ENCODE results near the gene RNASEH1. TPM values are rescaled to one million over a fixed set of nuclear protein-coding genes. Genes with fewer than 3 reads are reported as not detected.
"Not testable (repeated sequence)": the region's sequence is repeated elsewhere in the genome, so short reads cannot be mapped to it uniquely, and the experiment has no call there.

The RNASEH1 gene
- total and polyA plus RNA-seq, 7 donors: 11.5 to 45.6 (median 21.1) TPM

DNA sequence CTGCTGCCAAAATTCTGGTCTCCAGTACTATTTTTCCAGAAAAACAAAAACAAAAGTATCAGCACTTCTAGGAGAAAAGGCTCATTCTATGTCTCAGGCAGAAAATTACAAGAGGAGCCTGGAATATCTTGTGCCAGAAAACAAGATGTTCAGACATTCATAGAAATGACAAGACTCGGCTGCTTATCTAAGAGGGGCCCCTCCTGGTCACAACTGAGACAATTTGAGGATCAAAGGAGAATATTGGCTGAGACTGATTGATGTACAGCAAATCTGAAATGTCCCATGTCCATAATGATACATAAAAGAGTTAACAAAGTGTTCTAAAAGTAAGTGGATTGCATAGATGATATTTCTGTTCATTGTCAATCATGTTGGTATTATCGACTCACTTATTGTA is 14.5 kb upstream of the RNASEH1 start:
- Histone ChIP-seq H3K4me1 (peaks cover 15% of the 10 kb centered on the region), H3K9me3 (no peaks in the 10 kb centered on the region), H3K36me3 (ENCODE audit: insufficient read depth in 1 of 2, low read depth in 1 of 2) (peaks cover 5 to 16% of the 10 kb centered on the region in 2 donors), H3K27ac (no peak overlapping the region), H3K4me3 (no peak overlapping the region), H3K27me3 (ENCODE audit: insufficient read depth in 3 of 3, low read length in 2 of 3) (no peaks in the 10 kb centered on the region)
- intact Hi-C loops (cut with DNase I): loop anchor here in 1 of 2 donors (10.0 kb wide), 1 partner anchor 198 kb away; the partner anchor contains the start of genes EIPR1 and TRAPPC12
- TF ChIP-seq, protein P1, sequence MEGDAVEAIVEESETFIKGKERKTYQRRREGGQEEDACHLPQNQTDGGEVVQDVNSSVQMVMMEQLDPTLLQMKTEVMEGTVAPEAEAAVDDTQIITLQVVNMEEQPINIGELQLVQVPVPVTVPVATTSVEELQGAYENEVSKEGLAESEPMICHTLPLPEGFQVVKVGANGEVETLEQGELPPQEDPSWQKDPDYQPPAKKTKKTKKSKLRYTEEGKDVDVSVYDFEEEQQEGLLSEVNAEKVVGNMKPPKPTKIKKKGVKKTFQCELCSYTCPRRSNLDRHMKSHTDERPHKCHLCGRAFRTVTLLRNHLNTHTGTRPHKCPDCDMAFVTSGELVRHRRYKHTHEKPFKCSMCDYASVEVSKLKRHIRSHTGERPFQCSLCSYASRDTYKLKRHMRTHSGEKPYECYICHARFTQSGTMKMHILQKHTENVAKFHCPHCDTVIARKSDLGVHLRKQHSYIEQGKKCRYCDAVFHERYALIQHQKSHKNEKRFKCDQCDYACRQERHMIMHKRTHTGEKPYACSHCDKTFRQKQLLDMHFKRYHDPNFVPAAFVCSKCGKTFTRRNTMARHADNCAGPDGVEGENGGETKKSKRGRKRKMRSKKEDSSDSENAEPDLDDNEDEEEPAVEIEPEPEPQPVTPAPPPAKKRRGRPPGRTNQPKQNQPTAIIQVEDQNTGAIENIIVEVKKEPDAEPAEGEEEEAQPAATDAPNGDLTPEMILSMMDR (IDR thresholded peaks at IDR 0.05): no peak
- DNase-seq (no peak), ATAC-seq (no peak)
- 75 to 83% (median 81%) methylated on average over 2 of the region's 2 CpGs for WGBS, 3 donors

DNA sequence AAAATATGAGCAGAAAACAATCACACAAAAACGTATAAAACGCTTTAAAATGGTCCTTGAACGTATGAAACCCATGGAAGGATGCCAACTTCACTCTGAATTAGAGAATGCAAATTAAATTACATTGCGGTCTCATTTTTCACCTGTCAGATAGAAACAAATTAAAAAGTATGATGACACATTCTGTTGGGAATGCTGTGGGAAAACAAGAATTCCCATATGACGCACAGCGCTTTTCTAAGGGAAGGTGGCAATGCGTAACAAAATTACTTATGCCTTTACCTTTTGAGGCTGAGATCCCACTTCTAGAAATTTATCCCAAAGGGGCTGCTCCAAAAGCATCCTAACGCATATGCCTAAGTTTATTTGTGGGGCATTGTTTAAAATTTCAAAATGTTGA is 13.2 kb upstream of the RNASEH1 start:
- intact Hi-C loops (cut with DNase I): loop anchor here in 1 of 2 donors (10.0 kb wide), 1 partner anchor 196 kb away; the partner anchor contains the start of genes EIPR1 and TRAPPC12
- DNase-seq: no peak
- WGBS, 3 donors: 80 to 84% (median 81%) methylated on average over 8 of the region's 8 CpGs
- TF ChIP-seq, protein P1 (IDR thresholded peaks at IDR 0.05): no peak
- H3K27me3 ChIP-seq (ENCODE audit: insufficient read depth in 3 of 3, low read length in 2 of 3): no peaks in the 10 kb centered on the region
- peaks cover 0 to 3% of the 10 kb centered on the region in 2 donors for H3K36me3 ChIP-seq (ENCODE audit: insufficient read depth in 1 of 2, low read depth in 1 of 2)
- no peak overlapping the region for H3K4me3 ChIP-seq
- H3K4me1 ChIP-seq: peaks cover 3% of the 10 kb centered on the region
- ATAC-seq: no peak
- no peak overlapping the region for H3K27ac ChIP-seq
- no peaks in the 10 kb centered on the region for H3K9me3 ChIP-seq

DNA sequence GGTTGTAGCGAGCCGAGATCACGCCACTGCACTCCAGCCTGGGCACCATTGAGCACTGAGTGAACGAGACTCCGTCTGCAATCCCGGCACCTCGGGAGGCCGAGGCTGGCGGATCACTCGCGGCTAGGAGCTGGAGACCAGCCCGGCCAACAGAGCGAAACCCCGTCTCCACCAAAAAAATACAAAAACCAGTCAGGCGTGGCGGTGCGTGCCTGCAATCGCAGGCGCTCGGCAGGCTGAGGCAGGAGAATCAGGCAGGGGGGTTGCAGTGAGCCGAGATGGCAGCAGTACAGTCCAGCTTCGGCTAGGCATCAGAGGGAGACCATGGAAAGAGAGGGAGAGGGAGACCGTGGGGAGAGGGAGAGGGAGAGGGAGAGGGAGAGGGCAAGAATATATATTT is 11.5 kb upstream of the RNASEH1 start:
- not testable (repeated sequence) for H3K4me3 ChIP-seq; H3K27ac ChIP-seq; DNase-seq; H3K4me1 ChIP-seq; ATAC-seq; H3K27me3 ChIP-seq (ENCODE audit: insufficient read depth in 3 of 3, low read length in 2 of 3); H3K9me3 ChIP-seq; H3K36me3 ChIP-seq (ENCODE audit: insufficient read depth in 1 of 2, low read depth in 1 of 2)
- intact Hi-C loops (cut with DNase I): loop anchor here in 1 of 2 donors (10.0 kb wide), 1 partner anchor 195 kb away; the partner anchor contains the start of genes EIPR1 and TRAPPC12
- 92 to 94% (median 94%) methylated on average over 11 to 19 of the region's 23 CpGs for WGBS, 3 donors

DNA sequence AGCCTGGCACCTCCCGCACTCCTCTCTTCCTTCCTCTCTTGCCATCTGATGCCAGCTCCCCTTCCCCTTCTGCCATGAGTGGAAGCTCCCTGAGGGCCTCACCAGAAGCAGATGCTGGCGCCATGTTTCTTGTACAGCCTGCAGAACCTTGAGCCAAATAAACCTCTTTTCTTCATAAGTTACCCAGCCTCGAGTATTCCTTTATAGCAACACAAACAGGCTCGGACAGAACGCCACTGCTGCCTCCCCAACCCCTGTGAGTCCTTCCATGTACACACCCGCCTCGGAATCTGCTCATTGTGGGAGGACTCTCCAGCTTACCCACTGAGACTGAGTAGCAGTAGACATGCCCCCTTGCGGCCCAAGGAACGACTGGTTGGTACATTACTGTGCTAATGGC is 8.7 kb upstream of the RNASEH1 start:
- no peak overlapping the region for H3K27ac ChIP-seq
- intact Hi-C loops (cut with DNase I): no loop called here
- peaks cover 0 to 2% of the 10 kb centered on the region in 2 donors for H3K36me3 ChIP-seq (ENCODE audit: insufficient read depth in 1 of 2, low read depth in 1 of 2)
- ATAC-seq (no peak), DNase-seq (no peak)
- no peaks in the 10 kb centered on the region for H3K4me1 ChIP-seq
- WGBS, 3 donors: 92 to 94% (median 93%) methylated on average over 9 of the region's 9 CpGs
- H3K9me3 ChIP-seq: no peaks in the 10 kb centered on the region
- no peak overlapping the region for H3K4me3 ChIP-seq
- H3K27me3 ChIP-seq (ENCODE audit: insufficient read depth in 3 of 3, low read length in 2 of 3): no peaks in the 10 kb centered on the region
- TF ChIP-seq, protein P1 (IDR thresholded peaks at IDR 0.05): no peak

DNA sequence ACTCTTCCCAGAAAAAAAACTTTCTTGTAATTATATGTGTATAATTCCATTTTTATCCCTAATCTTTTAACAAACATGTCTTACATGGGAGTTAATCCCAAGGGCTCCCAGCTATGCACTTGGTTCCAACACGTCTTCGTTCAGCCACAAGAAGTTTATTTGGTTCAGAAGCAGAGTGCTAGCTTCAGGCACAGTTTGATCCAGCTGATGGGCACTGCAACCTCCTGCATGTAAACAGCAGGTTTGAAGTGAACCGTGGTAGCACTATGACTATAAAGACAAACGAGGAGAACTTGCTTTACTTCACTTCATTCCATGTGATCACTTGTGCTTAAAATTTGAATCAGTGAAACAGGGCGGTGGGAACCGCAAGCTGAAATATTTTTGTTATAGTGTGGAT is 7.0 kb upstream of the RNASEH1 start:
- 68 to 91% (median 82%) methylated on average over 6 of the region's 6 CpGs for WGBS, 3 donors
- intact Hi-C loops (cut with DNase I): no loop called here
- Histone ChIP-seq H3K4me3 (no peak overlapping the region), H3K4me1 (no peaks in the 10 kb centered on the region), H3K27ac (no peak overlapping the region), H3K27me3 (ENCODE audit: insufficient read depth in 3 of 3, low read length in 2 of 3) (no peaks in the 10 kb centered on the region), H3K36me3 (ENCODE audit: insufficient read depth in 1 of 2, low read depth in 1 of 2) (peaks cover 0 to 15% of the 10 kb centered on the region in 2 donors), H3K9me3 (no peaks in the 10 kb centered on the region)
- ATAC-seq (no peak), DNase-seq (no peak)
- TF ChIP-seq, protein P1 (IDR thresholded peaks at IDR 0.05): no peak

Data from psoas muscle (tissue), 8 donors.